Osteocyte (in vitro differentiated cells): ENCODE results near the gene FGF21. TPM values are rescaled to one million over a fixed set of nuclear protein-coding genes. Genes with fewer than 3 reads are reported as not detected.

Source experiments
- DNase-seq: peaks from one replicate; pipeline ENCODE4 v3.0.0; 2021; ENCODE audit warnings: mixed read lengths; ENCODE audit not compliant: unreplicated experiment; ENCODE audit errors: extremely low spot score
- H3K27ac Mint-ChIP-seq: one replicate; pipeline ENCODE4 v1.8.0; 2021; ENCODE audit warnings: mild to moderate bottlenecking, mixed read lengths; ENCODE audit not compliant: unreplicated experiment
- H3K27me3 Mint-ChIP-seq: one replicate; pipeline ENCODE4 v1.8.0; 2021; ENCODE audit warnings: mixed read lengths; ENCODE audit not compliant: unreplicated experiment
- H3K36me3 Mint-ChIP-seq: one replicate; pipeline ENCODE4 v1.8.0; 2021; ENCODE audit warnings: mixed read lengths; ENCODE audit not compliant: unreplicated experiment
- H3K4me1 Mint-ChIP-seq: one replicate; pipeline ENCODE4 v1.8.0; 2021; ENCODE audit warnings: mixed read lengths; ENCODE audit not compliant: unreplicated experiment
- H3K4me3 Mint-ChIP-seq: one replicate; pipeline ENCODE4 v1.8.0; 2021; ENCODE audit warnings: mild to moderate bottlenecking, moderate library complexity, mixed read lengths; ENCODE audit not compliant: unreplicated experiment
- H3K9me3 Mint-ChIP-seq: one replicate; pipeline ENCODE4 v1.8.0; 2021; ENCODE audit warnings: mixed read lengths; ENCODE audit not compliant: unreplicated experiment
- long read RNA-seq: library from polyadenylated mRNA; unstranded; transcript quantifications from one replicate; pipeline ENCODE4 v2.0.0, GENCODE V29; 2021
- total RNA-seq: library from RNA; stranded (reverse); gene quantifications from 2 replicates; pipeline ENCODE4 v1.2.1, GENCODE V29; 2021
- TF ChIP-seq, protein P1 (sequence below): fragments of 200-600 bp; sonication (generic); IDR thresholded peaks from 2 replicates; pipeline ENCODE4 v1.5.0; 2021; ENCODE audit warnings: antibody characterized with exemption, mild to moderate bottlenecking, moderate library complexity

The FGF21 gene, protein sequence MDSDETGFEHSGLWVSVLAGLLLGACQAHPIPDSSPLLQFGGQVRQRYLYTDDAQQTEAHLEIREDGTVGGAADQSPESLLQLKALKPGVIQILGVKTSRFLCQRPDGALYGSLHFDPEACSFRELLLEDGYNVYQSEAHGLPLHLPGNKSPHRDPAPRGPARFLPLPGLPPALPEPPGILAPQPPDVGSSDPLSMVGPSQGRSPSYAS
- not detected in 2 replicates for total RNA-seq
- long read RNA-seq, result 0 reads

DNA sequence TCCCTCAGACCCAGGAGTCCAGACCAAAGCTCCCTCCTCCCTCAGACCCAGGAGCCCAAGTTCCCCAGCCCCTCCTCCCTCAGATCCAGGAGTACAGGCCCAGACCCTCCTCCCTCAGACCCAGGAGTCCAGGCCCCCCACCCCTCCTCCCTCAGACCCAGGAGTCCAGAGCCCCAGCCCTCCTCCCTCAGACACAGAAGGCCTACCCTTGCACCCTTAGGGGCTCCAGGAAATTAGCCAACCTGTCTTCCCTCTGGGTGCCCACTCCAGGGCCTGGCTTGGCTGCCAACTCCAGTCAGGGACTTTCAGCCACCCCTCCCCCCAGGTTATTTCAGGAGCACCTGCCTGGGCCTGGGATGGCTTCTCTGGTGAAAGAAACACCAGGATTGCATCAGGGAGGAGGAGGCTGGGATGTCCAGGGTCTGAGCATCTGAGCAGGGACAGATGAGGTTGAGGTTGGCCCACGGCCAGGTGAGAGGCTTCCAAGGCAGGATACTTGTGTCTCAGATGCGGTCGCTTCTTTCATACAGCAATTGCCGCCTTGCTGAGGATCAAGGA, at the start of gene FGF21:
FGF21 (plus strand) TSS at position 441 of the 558 bp plus-strand sequence. CDS start 713 bp downstream, outside the sequence.
- Mint-ChIP-seq H3K4me1 (peaks cover 9% of the 10 kb centered on the region), H3K4me3 (no peak within 1 kb of the TSS), H3K27me3 (peaks cover 15% of the 10 kb centered on the region), H3K9me3 (no peaks in the 10 kb centered on the region), H3K27ac (no peak within 1 kb of the TSS), H3K36me3 (no peaks in the 10 kb centered on the region)
- TF ChIP-seq, protein P1, sequence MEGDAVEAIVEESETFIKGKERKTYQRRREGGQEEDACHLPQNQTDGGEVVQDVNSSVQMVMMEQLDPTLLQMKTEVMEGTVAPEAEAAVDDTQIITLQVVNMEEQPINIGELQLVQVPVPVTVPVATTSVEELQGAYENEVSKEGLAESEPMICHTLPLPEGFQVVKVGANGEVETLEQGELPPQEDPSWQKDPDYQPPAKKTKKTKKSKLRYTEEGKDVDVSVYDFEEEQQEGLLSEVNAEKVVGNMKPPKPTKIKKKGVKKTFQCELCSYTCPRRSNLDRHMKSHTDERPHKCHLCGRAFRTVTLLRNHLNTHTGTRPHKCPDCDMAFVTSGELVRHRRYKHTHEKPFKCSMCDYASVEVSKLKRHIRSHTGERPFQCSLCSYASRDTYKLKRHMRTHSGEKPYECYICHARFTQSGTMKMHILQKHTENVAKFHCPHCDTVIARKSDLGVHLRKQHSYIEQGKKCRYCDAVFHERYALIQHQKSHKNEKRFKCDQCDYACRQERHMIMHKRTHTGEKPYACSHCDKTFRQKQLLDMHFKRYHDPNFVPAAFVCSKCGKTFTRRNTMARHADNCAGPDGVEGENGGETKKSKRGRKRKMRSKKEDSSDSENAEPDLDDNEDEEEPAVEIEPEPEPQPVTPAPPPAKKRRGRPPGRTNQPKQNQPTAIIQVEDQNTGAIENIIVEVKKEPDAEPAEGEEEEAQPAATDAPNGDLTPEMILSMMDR, result no peak
- DNase-seq, result no peak

- DNase-seq, result no peak
- TF ChIP-seq, protein P1, result no peak
- H3K4me1 Mint-ChIP-seq, result peaks cover 9% of the 10 kb centered on the region
- H3K4me3 Mint-ChIP-seq, result no peak overlapping the region
- H3K36me3 Mint-ChIP-seq, result no peaks in the 10 kb centered on the region
- H3K27me3 Mint-ChIP-seq, result no peaks in the 10 kb centered on the region
- no peak overlapping the region for H3K27ac Mint-ChIP-seq
- H3K9me3 Mint-ChIP-seq, result no peaks in the 10 kb centered on the region
Measured at GRCh38 chr19:48708471-48708870, 46.9 kb upstream of the FGF21 start.

- TF ChIP-seq, protein P1, result no peak
- Mint-ChIP-seq H3K27ac (no peak overlapping the region), H3K4me1 (peaks cover 31% of the 10 kb centered on the region), H3K27me3 (no peaks in the 10 kb centered on the region), H3K9me3 (no peaks in the 10 kb centered on the region), H3K4me3 (no peak overlapping the region), H3K36me3 (no peaks in the 10 kb centered on the region)
- no peak for DNase-seq
Measured at GRCh38 chr19:48711106-48711662, 44.1 kb upstream of the FGF21 start.

DNA sequence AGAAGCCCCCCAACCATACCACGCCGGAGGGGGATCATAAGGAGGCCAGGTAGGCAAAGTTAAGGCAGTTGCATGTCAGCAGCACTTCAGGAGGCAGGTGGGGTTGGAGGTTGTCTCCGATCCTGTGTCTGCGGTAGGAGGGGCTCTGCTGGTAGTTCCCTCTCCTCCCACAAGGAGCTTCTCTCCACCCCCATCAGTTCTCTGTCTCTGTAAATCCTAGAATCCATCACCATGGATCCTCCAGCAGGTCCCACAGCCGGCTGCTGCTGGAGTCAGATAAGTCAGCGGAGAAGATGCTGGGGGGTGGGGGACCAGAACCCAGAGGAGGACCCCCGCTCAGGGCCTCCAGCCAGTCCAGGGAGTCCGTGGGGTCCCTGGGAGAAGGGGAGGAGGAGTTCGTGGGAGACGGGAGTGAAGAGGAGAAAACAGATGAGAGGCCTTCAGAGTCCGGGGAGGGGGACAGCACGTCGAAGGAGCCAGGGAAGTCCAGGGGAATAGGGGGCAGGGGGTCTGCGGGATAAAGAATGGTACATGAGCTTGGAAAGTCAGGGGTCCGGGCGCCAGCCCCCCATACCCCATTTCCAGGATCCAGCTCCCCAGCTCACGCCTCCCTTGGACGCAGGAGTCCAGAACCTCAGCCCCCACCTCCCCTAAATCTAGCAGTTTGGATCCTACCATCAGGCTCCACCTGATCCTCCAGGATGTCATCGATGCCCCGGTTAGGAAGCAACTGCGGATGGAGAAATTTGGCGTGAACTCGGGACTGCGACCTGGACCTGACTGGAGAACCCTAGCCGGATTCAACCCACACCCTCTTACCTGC, 42.1 kb upstream of the FGF21 start:
- Mint-ChIP-seq H3K27ac (peak overlapping the region; percentile 31), H3K4me1 (peaks cover 41% of the 10 kb centered on the region), H3K27me3 (no peaks in the 10 kb centered on the region), H3K36me3 (no peaks in the 10 kb centered on the region), H3K9me3 (no peaks in the 10 kb centered on the region), H3K4me3 (peak overlapping the region; percentile 86)
- DNase-seq, result no peak
- TF ChIP-seq, protein P1, result peak; percentile 38
